NCI-H526 treated with DMSO at 0.1 percent for 48 hours (cell line): ENCODE results near the gene ACTA2.

Experiments used
- DNase-seq: peaks from one replicate; lab custom pipeline; 2025; lab: John Stamatoyannopoulos, UW

The ACTA2 gene

DNA sequence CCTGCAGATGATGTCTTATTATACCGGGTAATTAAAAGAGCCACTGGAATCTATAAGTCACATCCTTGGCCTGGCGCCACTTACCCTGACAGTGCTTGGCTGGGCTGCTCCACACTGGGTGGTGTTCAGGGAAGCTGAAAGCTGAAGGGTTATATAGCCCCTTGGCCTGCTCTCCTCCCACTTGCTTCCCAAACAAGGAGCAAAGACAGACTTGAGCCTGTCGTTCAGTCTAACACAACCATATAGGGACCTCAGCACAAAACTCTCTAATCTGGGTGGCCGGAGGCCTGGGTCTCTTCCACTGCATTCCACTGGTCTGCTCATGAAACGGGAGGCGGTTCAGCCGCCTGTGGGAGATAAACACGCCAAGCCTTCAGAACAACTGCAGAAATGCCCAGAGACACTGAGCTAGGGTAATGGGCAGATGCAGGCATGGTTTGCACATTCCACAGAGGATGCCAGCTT lies at the start of gene ACTA2:
ACTA2 (minus strand) TSS at position 127 of the 465 bp plus-strand sequence. CDS start 3,843 bp downstream, outside the sequence.
- no peak for DNase-seq

DNA sequence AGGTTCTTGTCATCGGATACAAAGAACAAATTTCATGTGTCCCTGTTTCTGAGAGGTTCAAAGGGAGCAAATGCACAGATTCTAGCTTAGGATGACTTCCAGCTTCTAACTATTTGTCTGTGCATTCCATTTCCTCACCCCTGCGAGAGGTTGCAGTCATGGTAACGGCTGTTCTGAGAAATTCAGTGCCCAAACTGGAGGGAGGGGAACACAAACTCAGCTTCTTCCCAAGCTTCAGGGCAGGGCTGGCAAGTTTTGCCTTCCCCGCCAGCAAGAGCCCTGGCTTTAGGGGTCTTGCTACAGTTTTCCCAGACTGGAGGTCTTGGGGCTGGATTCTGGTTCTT lies 49.1 kb upstream of the ACTA2 start:
- no peak for DNase-seq

DNA sequence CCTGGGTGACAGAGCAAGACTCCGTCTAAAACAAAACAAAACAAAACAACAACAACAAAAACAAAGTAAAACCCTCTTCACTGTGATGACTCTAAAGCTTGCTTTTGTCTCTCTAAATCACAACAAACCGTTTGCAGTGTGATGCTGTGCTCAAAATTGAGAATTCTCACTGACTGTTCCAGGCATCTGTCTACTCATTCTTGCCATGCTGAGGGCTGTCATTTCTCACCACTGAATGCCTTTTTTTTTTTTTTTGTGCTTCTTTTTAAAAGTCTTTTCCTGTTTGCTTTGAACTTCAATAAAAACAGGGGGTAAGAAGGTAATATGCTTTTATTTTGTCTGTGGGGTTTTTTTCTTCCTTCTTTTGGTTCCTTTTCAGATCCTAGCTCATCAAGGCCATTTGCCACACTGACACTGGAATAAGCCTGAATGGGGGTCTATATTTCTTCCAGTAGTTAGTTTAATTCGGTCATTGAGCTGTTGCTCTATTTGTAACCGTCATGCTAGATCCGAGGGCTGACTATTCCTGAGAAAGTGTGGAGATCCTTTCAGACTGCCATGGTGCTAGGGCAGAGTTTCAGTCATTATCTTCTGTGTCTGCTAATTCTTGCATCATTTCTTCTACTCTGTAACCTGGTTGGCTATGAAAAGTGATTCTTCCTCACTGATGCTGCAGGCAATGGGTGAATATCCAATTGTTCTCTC lies 48.6 kb upstream of the ACTA2 start:
- DNase-seq: no peak

DNA sequence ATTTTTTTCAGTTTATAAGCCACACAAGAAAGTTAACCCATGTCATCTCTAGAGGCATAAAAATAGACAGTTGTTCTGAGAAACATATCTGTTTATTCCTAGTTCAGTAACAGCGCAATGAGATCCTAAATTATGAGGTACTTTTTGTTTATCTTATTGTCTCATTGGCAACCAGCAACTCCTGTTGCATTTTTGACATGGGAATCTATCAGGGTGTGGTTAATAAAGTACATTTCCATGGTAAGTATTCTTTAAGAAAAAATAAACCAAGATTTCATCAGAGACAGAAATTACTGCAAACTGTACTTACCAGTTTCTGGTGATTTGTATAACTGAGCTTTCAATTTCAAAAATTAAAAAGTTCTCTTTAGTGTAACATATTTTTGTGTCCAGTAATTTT lies 47.1 kb upstream of the ACTA2 start:
- no peak for DNase-seq

DNA sequence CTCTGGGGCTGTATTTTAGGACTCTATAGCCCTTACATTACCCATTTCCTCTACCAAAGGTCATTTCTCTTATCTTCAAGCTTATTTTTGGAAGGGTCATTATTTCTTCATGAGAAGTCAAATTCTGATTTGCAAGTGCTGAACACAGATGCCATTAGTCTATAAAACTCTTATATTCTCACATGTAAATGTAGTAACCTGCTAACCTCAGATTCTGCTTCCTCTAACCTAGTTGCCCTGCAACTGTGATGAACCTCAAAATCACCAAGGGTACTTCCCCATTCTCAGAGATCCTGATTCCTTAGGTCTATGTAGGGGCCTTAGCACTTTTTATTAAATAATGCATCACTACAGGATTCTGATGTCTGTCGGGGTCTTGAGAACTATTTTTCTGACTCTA lies 44.4 kb upstream of the ACTA2 start:
- DNase-seq: no peak

DNA sequence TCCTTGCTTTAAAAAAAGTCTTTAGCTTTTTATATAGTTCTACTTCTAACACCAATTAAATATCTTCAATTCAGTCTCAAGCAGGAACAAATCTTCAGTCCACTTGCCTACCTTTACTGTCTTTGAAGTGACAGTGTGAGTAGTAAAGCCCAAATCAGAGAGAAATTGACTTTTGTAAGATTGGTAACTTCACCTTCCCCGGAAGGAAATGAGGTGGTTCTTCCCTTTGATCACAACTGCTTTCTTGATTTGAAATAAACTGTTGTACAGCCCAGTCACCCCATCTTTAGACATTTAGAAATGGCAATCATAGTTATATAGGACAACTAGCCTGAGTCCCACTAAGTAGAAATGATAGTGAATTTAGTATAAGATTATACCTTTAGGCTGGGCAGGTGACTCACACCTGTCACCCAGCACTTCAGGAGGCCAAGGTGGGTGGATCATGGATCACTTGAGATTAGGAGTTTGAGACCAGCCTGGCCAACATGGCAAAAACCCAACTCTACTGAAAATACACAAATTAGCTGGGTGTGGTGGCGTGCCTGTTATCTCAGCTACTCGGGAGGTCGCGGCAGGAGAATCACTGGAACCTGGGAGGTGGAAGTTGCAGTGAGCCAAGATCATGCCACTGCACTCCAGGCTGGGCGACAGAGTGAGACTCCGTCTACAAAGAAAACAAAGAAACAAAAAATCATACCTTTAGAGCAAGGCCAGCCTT lies 42.7 kb upstream of the ACTA2 start:
- DNase-seq: no peak

DNA sequence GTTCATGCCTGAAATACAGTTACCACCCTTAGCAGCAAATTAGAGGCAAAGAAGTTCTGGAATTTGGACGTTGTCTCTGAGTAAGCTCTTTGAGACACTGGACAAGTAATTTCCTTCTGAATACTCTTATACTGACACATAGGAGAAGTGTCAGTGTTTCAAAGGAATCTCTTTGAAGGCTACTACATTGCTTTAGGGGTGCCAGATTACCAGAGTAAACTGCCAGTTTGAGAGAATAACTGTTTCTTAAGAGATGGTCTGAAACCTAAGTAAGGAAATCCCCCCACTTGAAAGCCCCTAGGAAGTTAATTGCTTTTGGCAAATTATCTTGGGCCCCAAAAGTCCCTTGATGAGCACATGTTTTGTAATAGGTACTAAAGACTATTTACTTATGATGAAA lies 41.4 kb upstream of the ACTA2 start:
- no peak for DNase-seq

DNA sequence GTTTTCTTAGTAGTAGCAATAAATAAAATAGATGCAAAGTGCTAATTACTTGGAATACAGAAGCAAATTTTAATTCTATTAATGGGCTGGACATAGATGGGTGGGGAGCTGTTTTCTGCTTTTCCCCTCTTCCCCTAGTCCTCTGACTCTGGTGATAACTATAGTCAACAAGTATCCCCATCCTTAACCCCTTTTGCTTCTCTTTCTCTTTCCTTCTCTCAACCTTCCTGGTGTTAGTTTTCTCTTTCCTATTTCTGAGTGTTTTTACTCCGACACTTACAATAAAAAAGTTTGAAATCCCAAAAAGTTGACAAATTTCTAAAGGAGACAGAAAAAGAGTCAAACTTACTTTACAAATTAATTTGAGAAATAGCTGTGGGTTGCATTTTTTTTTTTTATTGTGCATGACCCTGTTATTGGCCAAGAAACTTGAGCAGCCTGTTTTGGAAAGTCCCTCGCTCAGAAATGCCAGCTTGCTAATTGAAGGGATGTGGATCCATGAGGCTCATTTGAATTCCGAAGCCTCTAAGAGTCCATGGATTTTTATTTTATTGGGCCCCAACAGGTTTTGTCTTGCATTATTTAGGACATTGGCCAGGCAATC lies 40.5 kb upstream of the ACTA2 start:
- no peak for DNase-seq

DNA sequence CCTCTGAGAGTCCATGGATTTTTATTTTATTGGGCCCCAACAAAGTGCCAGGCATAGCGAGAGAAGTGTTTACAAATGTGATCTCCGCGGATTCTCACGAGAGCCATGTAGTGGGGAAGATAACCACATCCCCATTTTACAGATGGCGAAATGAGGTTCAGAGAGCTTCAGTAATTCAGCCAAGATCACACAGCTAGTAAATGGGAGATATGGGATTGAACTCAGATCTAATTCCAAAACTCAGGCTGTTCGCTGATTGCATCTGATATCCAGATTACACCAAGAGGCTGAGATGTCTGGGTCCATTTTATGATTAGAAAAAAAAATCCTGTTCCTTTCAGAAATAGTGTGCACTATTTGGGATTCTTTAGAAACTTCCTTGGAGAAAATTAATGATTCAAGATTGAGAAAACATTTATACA lies 39.3 kb upstream of the ACTA2 start:
- DNase-seq: no peak

DNA sequence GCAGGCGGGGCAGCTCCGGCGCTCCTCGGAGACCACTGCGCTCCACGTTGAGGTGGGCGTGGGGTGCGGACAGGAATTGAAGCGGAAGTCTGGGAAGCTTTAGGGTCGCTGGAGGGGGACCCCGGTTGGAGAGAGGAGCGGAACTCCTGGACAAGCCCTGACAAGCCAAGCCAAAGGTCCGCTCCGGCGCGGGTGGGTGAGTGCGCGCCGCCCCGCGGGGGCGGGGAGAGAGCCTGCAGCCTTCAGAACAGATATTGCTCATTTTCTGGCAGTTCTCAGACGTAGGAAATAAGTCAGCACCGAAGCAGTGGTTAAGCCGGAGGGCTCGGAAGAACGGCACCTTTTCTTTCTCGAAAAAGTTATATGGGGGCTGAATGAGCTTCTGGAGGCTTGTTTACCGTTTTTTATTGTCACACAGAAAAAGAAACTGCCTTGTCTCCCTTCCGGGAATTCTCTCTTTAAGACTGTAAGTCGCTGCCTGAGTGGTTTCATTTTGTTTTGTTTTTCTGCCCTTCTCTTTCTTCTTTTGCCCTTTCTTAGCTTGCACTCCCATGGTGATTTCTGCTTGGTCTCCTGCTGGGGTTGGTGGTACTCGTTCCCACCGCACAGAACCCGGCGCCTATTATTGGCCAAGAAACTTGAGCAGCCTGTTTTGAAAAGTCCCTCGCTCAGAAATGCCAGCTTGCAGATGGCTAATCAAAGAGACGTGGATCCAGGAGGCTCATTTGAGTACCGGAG lies 38.8 kb upstream of the ACTA2 start:
- peak; percentile 9 for DNase-seq

DNA sequence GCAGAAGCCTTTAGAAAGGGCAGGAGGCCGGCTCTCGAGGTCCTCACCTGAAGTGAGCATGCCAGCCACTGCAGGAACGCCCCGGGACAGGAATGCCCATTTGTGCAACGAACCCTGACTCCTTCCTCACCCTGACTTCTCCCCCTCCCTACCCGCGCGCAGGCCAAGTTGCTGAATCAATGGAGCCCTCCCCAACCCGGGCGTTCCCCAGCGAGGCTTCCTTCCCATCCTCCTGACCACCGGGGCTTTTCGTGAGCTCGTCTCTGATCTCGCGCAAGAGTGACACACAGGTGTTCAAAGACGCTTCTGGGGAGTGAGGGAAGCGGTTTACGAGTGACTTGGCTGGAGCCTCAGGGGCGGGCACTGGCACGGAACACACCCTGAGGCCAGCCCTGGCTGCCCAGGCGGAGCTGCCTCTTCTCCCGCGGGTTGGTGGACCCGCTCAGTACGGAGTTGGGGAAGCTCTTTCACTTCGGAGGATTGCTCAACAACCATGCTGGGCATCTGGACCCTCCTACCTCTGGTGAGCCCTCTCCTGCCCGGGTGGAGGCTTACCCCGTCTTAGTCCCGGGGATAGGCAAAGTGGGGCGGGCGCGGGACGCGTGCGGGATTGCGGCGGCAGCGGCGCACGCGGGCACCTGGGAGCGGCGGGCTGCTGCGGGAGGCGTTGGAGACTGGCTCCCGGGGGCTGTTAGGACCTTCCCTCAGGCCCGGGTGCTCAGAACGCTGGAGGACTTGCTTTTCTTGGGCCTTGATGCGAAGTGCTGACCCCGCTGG lies 38.0 kb upstream of the ACTA2 start, which contains the start of gene FAS:
FAS (plus strand) TSS at position 415 of the 777 bp plus-strand sequence; CDS start at position 494, 79 bp downstream.
- DNase-seq: peak; percentile 30

DNA sequence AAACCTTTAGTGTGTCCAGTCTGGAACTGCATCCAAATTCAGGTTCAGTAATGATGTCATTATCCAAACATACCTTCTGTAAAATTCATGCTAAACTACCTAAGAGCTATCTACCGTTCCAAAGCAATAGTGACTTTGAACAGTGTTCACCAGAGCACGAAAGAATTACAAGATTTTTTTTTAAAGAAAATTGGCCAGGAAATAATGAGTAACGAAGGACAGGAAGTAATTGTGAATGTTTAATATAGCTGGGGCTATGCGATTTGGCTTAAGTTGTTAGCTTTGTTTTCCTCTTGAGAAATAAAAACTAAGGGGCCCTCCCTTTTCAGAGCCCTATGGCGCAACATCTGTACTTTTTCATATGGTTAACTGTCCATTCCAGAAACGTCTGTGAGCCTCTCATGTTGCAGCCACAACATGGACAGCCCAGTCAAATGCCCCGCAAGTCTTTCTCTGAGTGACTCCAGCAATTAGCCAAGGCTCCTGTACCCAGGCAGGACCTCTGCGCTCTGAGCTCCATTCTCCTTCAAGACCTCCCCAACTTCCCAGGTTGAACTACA lies 37.3 kb upstream of the ACTA2 start:
- DNase-seq: no peak

DNA sequence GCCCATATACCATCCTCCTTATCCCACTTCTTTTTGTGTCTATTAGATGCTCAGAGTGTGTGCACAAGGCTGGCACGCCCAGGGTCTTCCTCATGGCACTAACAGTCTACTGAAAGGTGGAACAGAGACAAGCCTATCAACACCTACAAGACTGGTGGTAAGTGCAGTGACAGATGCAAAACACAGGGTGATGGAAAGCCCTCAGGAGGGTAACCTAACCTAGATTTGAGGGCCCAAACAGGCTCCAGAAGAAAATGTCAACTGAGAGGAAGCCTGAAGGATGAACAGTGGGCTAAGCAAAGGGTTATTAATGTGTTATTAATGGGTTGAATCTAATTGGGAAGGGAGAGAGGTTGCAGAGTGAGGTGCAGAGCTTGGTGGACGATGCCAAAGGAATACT lies 36.9 kb upstream of the ACTA2 start:
- no peak for DNase-seq

DNA sequence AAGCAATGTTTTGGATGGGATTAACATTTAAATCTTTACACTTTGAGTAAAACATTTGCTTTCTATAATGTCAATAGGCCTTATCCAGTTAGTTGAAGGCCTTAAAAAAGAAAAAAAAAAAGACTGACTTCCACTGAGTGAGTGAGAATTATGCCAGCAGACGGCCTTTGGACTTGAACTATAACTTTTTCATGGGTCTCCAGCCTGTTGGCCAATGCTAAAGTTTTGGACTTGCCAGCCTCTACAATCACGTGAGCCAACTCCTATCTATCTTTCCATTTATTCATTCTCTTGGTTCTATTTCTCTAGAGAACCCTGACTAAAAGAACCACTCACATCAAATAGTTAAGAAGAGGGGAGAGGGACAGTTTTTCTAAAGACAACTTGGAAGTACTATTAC lies 35.3 kb upstream of the ACTA2 start:
- no peak for DNase-seq

DNA sequence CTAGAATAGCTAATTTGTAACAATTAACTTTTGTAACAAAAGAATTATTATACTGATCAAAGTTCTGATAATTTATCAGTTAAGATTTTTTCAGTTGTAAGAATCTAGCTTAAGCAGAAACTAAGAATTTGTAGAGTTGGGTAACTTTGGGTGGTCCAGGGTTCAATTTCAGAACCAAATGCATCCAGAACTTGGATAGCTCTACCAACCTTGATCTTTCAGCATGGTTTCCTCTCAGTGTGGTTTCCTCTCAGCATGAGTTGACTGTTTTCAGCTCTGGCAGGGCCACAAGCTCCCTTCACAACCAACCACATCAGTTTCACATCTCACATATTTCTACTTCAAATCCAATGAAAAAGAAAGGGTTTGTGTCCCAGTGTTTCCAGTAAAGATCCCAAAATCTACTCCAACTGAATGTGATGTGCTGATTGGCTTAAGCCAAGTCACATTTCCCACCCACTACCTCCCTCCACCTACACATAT lies 34.7 kb upstream of the ACTA2 start:
- DNase-seq: no peak

DNA sequence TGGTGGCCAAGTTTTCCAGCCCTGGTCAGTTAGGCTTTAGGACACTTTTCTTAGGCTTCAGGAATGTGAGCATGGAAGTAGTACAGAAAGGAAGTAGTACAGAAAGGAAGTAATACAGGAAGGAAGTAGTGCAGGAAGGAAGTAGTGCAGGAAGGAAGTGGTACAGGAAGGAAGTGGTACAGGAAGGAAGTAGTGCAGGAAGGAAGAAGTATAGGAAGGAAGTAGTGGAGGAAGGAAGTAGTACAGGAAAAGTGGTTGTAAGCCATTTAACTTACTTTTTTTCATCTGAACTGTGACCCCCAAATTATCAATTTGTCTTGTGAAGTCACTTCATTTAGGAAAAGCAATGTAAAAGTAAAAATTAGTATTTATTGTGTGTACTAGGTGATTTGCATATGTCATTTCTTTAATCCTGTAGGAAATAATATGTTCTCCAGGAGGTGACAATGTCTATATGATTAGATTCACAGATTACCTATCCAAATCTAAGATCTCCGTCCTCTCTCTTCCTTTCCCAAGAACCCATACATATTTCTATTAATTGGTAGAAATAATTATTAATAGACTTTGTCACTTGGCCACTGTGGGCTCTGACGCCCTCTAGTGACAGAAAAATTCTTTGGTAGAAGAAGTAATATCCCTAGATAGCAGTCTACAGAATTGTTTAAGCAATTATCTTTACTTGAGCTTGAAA lies 34.1 kb upstream of the ACTA2 start:
- no peak for DNase-seq

DNA sequence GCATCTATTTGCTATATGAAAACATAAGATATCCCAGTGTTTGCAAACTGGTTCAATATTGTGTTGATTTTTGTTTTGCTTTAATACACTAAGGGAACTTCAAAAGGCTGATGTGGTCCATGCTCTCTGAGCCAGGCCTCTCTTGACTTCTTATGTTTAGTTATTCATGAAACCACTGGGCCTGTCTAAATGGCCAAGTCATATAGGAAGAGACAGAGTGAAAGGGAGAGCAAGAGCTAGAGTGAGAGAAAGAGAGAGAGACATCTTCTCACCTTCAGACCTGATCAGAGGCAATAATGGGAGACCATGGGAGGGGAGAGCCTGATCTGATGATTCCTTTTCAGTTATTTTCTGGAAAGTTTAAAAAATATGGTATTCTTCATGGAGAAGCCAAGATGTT lies 32.0 kb upstream of the ACTA2 start:
- no peak for DNase-seq

DNA sequence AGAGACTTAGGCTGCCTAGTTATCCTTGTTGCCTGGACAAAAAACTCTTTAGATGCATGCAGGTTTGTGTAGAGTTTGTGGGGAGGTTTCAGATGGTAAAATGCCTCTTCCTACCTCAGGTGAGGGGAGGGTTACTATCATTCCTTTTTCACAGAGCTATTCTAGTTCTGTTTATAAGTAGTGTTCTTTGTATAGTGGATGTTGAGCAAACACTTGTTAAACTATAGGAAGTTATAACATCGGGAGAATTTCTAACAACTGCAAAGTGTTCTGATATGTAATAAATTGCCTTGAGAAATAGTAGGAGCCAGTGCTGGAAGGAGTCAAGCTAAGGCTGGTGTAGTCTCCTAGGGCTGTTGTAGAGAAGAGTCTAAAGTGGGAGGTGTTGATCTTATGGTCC lies 31.4 kb upstream of the ACTA2 start:
- DNase-seq: no peak

DNA sequence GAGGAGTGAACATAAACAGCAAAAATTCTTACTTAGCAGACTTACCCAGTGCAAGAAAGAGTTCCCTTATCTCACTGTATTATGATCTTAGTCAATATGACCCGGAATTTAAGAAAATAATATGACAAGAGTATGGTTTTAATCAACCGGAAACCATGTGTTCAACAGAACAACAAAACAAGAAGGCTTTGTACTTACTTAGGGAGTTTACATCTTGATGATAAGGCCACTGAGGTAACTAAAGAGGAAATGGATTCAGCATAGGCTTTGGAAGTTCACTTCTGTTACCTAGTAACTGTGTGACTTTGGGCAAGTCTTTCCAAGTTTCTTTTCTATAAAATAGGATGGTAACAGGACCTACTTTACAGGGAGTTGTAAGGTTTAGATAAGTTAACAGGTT lies 30.6 kb upstream of the ACTA2 start:
- DNase-seq: no peak

DNA sequence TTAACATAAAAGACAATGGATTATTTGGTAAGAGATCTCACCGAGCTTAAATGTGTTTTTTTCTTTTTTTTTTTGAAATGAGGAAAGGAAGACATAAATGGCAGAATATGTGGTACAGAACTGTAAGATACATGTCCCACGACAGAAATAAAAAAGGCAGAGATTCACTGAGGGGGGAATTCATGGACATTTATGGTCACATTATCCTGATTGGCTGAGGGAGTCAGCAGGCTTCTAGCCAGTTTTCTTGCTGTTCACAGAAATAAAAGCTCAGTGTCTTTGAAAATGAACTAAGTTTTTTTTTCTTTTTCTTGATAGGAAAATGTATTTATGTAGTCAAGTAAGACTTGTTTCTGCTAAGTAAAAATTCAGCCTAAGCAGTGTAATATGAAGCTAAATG lies 29.8 kb upstream of the ACTA2 start:
- DNase-seq: no peak

DNA sequence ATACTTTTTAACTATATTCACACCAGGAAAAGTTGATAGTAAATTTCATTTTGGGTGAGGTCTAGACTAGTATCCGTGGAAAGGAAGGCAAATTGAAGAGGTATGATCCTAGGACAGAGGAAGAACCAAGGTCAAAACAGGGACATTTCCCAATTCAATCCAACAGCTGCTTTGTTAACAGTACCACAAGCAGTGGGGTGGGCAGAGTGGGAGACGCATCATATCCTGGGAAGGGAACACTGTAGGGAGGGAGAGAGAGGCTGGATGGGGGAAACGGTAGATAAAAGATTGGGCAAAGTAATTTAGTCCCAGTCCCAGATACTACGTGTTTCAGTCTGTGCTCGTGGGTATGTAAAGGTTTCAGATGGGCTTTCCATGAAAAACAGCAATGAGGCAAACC lies 28.9 kb upstream of the ACTA2 start:
- DNase-seq: no peak
